Stimulated activated naive CD8-positive, alpha-beta T cell treated with anti-CD3 and anti-CD28 coated beads, Interleukin-15, Interleukin-2, amounts not matched to agents 100 U/mL and 50 U/mL, for 24 hours (primary cell): Measurements from ENCODE around the gene PLCXD3.
"Not testable (repeated sequence)": the region's sequence is repeated elsewhere in the genome, so short reads cannot be mapped to it uniquely, and the experiment has no call there.

Experiments used
- ATAC-seq: fragments of 150-1000 bp; cut with Tn5 transposase; one replicate; pipeline ENCODE4 v1.10.0; 2021
- DNase-seq: peaks from one replicate; pipeline ENCODE4 v3.0.0; 2021

PLCXD3 gene

GRCh38 chr5:41485533-41485932 lies 24.9 kb downstream of the PLCXD3 start:
- DNase-seq (no peak), ATAC-seq (no peak)

GRCh38 chr5:41482715-41483114 lies 27.7 kb downstream of the PLCXD3 start:
- DNase-seq = no peak
- ATAC-seq = no peak

- ATAC-seq (no peak), DNase-seq (no peak)
These were observed 28.2 kb downstream of the PLCXD3 start for GRCh38 chr5:41482173-41482572.

GRCh38 chr5:41471571-41472208 lies 38.7 kb downstream of the PLCXD3 start:
- ATAC-seq, DNase-seq: not testable (repeated sequence)

GRCh38 chr5:41465493-41466171 lies 44.8 kb downstream of the PLCXD3 start:
- DNase-seq = no peak
- ATAC-seq = no peak

- ATAC-seq = no peak
- no peak for DNase-seq
These were observed 50.8 kb downstream of the PLCXD3 start for GRCh38 chr5:41459557-41459956.

- ATAC-seq = no peak
- no peak for DNase-seq
These were observed 53.3 kb downstream of the PLCXD3 start for GRCh38 chr5:41457094-41457493.

GRCh38 chr5:41452506-41452905 lies 57.9 kb downstream of the PLCXD3 start:
- ATAC-seq (no peak), DNase-seq (no peak)

- no peak for ATAC-seq
- DNase-seq = no peak
These were observed 62.5 kb downstream of the PLCXD3 start for GRCh38 chr5:41447650-41448510.

GRCh38 chr5:41445937-41446563 lies 64.4 kb downstream of the PLCXD3 start:
- DNase-seq (no peak), ATAC-seq (no peak)

- DNase-seq (no peak), ATAC-seq (no peak)
These were observed 75.1 kb downstream of the PLCXD3 start for GRCh38 chr5:41435276-41435675.

- no peak for DNase-seq
- ATAC-seq = no peak
These were observed 76.7 kb downstream of the PLCXD3 start for GRCh38 chr5:41433552-41434181.

- DNase-seq = no peak
- no peak for ATAC-seq
These were observed 77.7 kb downstream of the PLCXD3 start for GRCh38 chr5:41432481-41433253.

GRCh38 chr5:41427505-41427904 lies 82.9 kb downstream of the PLCXD3 start:
- ATAC-seq = no peak
- DNase-seq = no peak

GRCh38 chr5:41425736-41426135 lies 84.7 kb downstream of the PLCXD3 start:
- no peak for DNase-seq
- ATAC-seq = no peak

GRCh38 chr5:41420492-41421067 lies 89.8 kb downstream of the PLCXD3 start:
- ATAC-seq (no peak), DNase-seq (no peak)

GRCh38 chr5:41418220-41419031 lies 92.0 kb downstream of the PLCXD3 start:
- DNase-seq (no peak), ATAC-seq (no peak)

GRCh38 chr5:41416336-41416735 lies 94.1 kb downstream of the PLCXD3 start:
- no peak for DNase-seq
- no peak for ATAC-seq

GRCh38 chr5:41415242-41415641 lies 95.2 kb downstream of the PLCXD3 start:
- ATAC-seq = no peak

GRCh38 chr5:41414598-41414997 lies 95.8 kb downstream of the PLCXD3 start:
- DNase-seq (no peak), ATAC-seq (no peak)

More at GRCh38 chr5:41415242-41415641, 95.2 kb downstream of the PLCXD3 start:
- DNase-seq = no peak
